Measurements from ENCODE around the gene OR13C5. TPM values are rescaled to one million over a fixed set of nuclear protein-coding genes. Genes with fewer than 3 reads are reported as not detected.

OR13C5 gene
- polyA plus RNA-seq, 12 donors, result not detected

- no peak for DNase-seq
Measured at GRCh38 chr9:104555521-104555920, 43.7 kb downstream of the OR13C5 start.

DNA sequence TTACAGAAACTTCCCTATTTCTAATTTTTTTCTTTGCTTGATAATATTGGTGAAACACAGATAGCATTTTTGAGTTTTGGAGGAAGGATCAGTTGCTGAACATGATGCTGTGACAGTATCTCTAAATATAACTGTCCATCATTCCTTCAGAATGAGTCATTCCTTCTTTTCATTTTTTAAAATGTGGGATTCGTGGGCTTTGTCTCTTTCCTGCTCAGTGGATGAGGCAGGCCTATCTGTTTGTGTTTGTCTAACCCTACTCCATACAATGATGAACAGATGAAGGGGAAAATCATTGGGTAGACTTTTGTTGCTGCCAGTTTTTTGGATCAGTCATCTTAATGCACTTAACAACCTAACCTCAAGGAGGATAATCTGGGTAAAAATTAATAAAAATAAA is 46.0 kb downstream of the OR13C5 start:
- DNase-seq, result no peak

Other genes with a start within 250 kb of the OR13C5 start
- gene OR13F1, start 95.2 kb downstream of the OR13C5 start, polyA plus RNA-seq (ENCODE audit: insufficient read length in 12 of 12), result not detected
- gene OR13C4, start 72.2 kb downstream of the OR13C5 start, polyA plus RNA-seq (ENCODE audit: insufficient read length in 12 of 12), result not detected
- not detected for gene OR13C3, start 62.6 kb downstream of the OR13C5 start, polyA plus RNA-seq (ENCODE audit: insufficient read length in 12 of 12)
- gene OR13C8, start 30.2 kb downstream of the OR13C5 start, polyA plus RNA-seq (ENCODE audit: insufficient read length in 12 of 12), result not detected
- under 1 TPM in 2 of 12 donors, not detected in 10; 0.19 to 0.20 TPM for gene OR13C2, start 6.2 kb upstream of the OR13C5 start, polyA plus RNA-seq (ENCODE audit: insufficient read length in 12 of 12)
- gene OR13C9, start 18.8 kb upstream of the OR13C5 start, polyA plus RNA-seq (ENCODE audit: insufficient read length in 12 of 12), result not detected
- gene OR13D1, start 95.1 kb upstream of the OR13C5 start, polyA plus RNA-seq (ENCODE audit: insufficient read length in 12 of 12), result not detected
- 10 to 100 TPM in 11 of 12 donors, not detected in 1; 34.8 to 81.0 (median 62.3) TPM for gene NIPSNAP3A, start 148.3 kb upstream of the OR13C5 start, polyA plus RNA-seq (ENCODE audit: insufficient read length in 12 of 12)
- 10 to 100 TPM in 11 of 12 donors, not detected in 1; 11.5 to 39.2 (median 22.6) TPM for gene NIPSNAP3B, start 164.7 kb upstream of the OR13C5 start, polyA plus RNA-seq (ENCODE audit: insufficient read length in 12 of 12)